MCF 10A (cell line): ENCODE measurements around the gene IL1F10. TPM values are rescaled to one million over a fixed set of nuclear protein-coding genes. Genes with fewer than 3 reads are reported as not detected.

Source experiments
- BruUV-seq: library from RNA; stranded (reverse); fragments of 400-500 nt; replicated peaks from 2 replicates; lab custom pipeline; 2021; lab: Mats Ljungman, UMichigan
- CTCF ChIA-PET: fragments of 300-600 bp; sonication (Branson Sonifier 250); formaldehyde crosslinking; extraction: SDS; loops from one replicate; lab custom pipeline; 2021; ENCODE audit warnings: antibody characterized with exemption, inconsistent platforms; lab: Yijun Ruan, JAX
- POLR2A ChIA-PET: fragments of 300-600, 350-650 bp; sonication (Branson Sonifier 250); formaldehyde crosslinking; extraction: SDS; loops from one replicate; lab custom pipeline; 2020; ENCODE audit warnings: antibody characterized with exemption, inconsistent platforms; lab: Yijun Ruan, JAX
- DNase-seq: peaks from one replicate; pipeline ENCODE4 v3.0.0-alpha.2; 2018; ENCODE audit not compliant: unreplicated experiment
- H3K27ac Mint-ChIP-seq: one replicate; pipeline ENCODE4 v1.8.0; 2022; ENCODE audit warnings: mild to moderate bottlenecking, low read depth, mixed read lengths; ENCODE audit not compliant: unreplicated experiment
- H3K27me3 Mint-ChIP-seq: one replicate; pipeline ENCODE4 v1.8.0; 2022; ENCODE audit warnings: mixed read lengths; ENCODE audit not compliant: insufficient read depth, unreplicated experiment
- H3K36me3 Mint-ChIP-seq: one replicate; pipeline ENCODE4 v1.8.0; 2022; ENCODE audit warnings: mild to moderate bottlenecking, moderate library complexity, mixed read lengths; ENCODE audit not compliant: insufficient read depth, unreplicated experiment
- H3K4me1 Mint-ChIP-seq: one replicate; pipeline ENCODE4 v1.8.0; 2022; ENCODE audit warnings: mixed read lengths; ENCODE audit not compliant: insufficient read depth, unreplicated experiment
- H3K4me3 Mint-ChIP-seq: one replicate; pipeline ENCODE4 v1.8.0; 2022; ENCODE audit warnings: mild to moderate bottlenecking, moderate library complexity, mixed read lengths; ENCODE audit not compliant: unreplicated experiment
- H3K9me3 Mint-ChIP-seq: one replicate; pipeline ENCODE4 v1.8.0; 2022; ENCODE audit warnings: mixed read lengths; ENCODE audit not compliant: unreplicated experiment
- CTCF ChIP-seq: fragments of 200-600 bp; IDR thresholded peaks from one replicate; pipeline ENCODE4 v1.8.0; 2022; ENCODE audit warnings: antibody characterized with exemption, mild to moderate bottlenecking; ENCODE audit not compliant: unreplicated experiment
- intact Hi-C: fragments of 100-400 bp; cut with micrococcal nuclease; formaldehyde crosslinking; loops from 2 replicates; pipeline ENCODE4 v1.14.1; 2022
- total RNA-seq: library from RNA; stranded (reverse); gene quantifications from 2 replicates; pipeline ENCODE4 v1.2.3, GENCODE V29; 2022

IL1F10 gene
- total RNA-seq, 1 experiment from 2014 or later: not detected

- no peak overlapping the region for H3K27ac Mint-ChIP-seq
- BruUV-seq: no TSS peak
- ChIA-PET POLR2A (no interaction called here), CTCF (interaction anchor here (0.6 to 2.0 kb wide), 2 partner anchors 32 to 1278 kb away, joined by 3 to 6 read pairs; no protein-coding TSS in a partner anchor)
- H3K9me3 Mint-ChIP-seq: no peaks in the 10 kb centered on the region
- TF ChIP-seq CTCF: no peak
- no peaks in the 10 kb centered on the region for H3K36me3 Mint-ChIP-seq
- H3K27me3 Mint-ChIP-seq: no peaks in the 10 kb centered on the region
- intact Hi-C loops: no loop called here
- DNase-seq: no peak
- H3K4me1 Mint-ChIP-seq: peaks cover 5% of the 10 kb centered on the region
- no peak overlapping the region for H3K4me3 Mint-ChIP-seq
Measured at GRCh38 chr2:113112441-113112840, 44.7 kb downstream of the IL1F10 start.

- Mint-ChIP-seq H3K4me3 (no peak overlapping the region), H3K27ac (no peak overlapping the region), H3K4me1 (peaks cover 9% of the 10 kb centered on the region)
Measured at GRCh38 chr2:113112871-113113270, 45.1 kb downstream of the IL1F10 start.

GRCh38 chr2:113113807-113114206 lies 46.0 kb downstream of the IL1F10 start:
- ChIA-PET POLR2A (interaction anchor here (1.0 to 1.3 kb wide), 2 partner anchors 9 to 11 kb away, joined by 3 read pairs; no protein-coding TSS in a partner anchor), CTCF (interaction anchor here (0.6 to 7.9 kb wide), 8 partner anchors 9 to 517 kb away, joined by 3 to 69 read pairs (median 4); no protein-coding TSS in a partner anchor)
- BruUV-seq: no TSS peak
- intact Hi-C loops: no loop called here
- no peaks in the 10 kb centered on the region for H3K9me3 Mint-ChIP-seq
- H3K27me3 Mint-ChIP-seq: no peaks in the 10 kb centered on the region
- TF ChIP-seq CTCF: no peak
- no peak for DNase-seq
- H3K27ac Mint-ChIP-seq: no peak overlapping the region
- no peak overlapping the region for H3K4me3 Mint-ChIP-seq
- no peaks in the 10 kb centered on the region for H3K36me3 Mint-ChIP-seq
- H3K4me1 Mint-ChIP-seq: peaks cover 13% of the 10 kb centered on the region

More at GRCh38 chr2:113112871-113113270, 45.1 kb downstream of the IL1F10 start:
- intact Hi-C loops: no loop called here
- H3K36me3 Mint-ChIP-seq: no peaks in the 10 kb centered on the region
- no peaks in the 10 kb centered on the region for H3K9me3 Mint-ChIP-seq
- DNase-seq: no peak
- ChIA-PET POLR2A (no interaction called here), CTCF (interaction anchor here (2.0 to 7.9 kb wide), 2 partner anchors 25 to 33 kb away, joined by 6 to 69 read pairs; no protein-coding TSS in a partner anchor)
- BruUV-seq: no TSS peak
- TF ChIP-seq CTCF: no peak
- no peaks in the 10 kb centered on the region for H3K27me3 Mint-ChIP-seq

GRCh38 chr2:113114224-113114945 lies 46.6 kb downstream of the IL1F10 start:
- BruUV-seq: no TSS peak
- CTCF ChIA-PET: interaction anchor here (0.6 to 7.9 kb wide), 9 partner anchors 8 to 517 kb away, joined by 3 to 69 read pairs (median 4); no protein-coding TSS in a partner anchor
- Mint-ChIP-seq H3K4me1 (peaks cover 13% of the 10 kb centered on the region), H3K4me3 (no peak overlapping the region), H3K36me3 (no peaks in the 10 kb centered on the region), H3K27me3 (no peaks in the 10 kb centered on the region), H3K27ac (no peak overlapping the region), H3K9me3 (no peaks in the 10 kb centered on the region)
- DNase-seq: no peak
- POLR2A ChIA-PET: interaction anchor here (1.0 to 1.9 kb wide), 5 partner anchors 10 to 36 kb away, joined by 3 to 7 read pairs (median 3); no protein-coding TSS in a partner anchor
- TF ChIP-seq CTCF: no peak
- intact Hi-C loops: no loop called here
